Mammary epithelial cell (primary cell): ENCODE results near the gene TMEM135.

Experiments
- CTCF ChIP-seq, 2 donors: IDR thresholded peaks in 1 of 2; conservative IDR thresholded peaks in 1 of 2; 2 replicates each; pipeline ENCODE4 v1.5.1; 2011 to 2012; ENCODE audit warnings: inconsistent platforms in 2 of 2, low read length in 2 of 2, mild to moderate bottlenecking in 2 of 2, control low read depth in 1 of 2, low read depth in 1 of 2; ENCODE audit not compliant: insufficient read depth in 1 of 2; ENCODE audit errors: extremely low read depth in 1 of 2
- EZH2 ChIP-seq: IDR thresholded peaks from 2 replicates; pipeline ENCODE4 v1.6.1; 2012; ENCODE audit warnings: low read length, inconsistent platforms, borderline replicate concordance

DNA sequence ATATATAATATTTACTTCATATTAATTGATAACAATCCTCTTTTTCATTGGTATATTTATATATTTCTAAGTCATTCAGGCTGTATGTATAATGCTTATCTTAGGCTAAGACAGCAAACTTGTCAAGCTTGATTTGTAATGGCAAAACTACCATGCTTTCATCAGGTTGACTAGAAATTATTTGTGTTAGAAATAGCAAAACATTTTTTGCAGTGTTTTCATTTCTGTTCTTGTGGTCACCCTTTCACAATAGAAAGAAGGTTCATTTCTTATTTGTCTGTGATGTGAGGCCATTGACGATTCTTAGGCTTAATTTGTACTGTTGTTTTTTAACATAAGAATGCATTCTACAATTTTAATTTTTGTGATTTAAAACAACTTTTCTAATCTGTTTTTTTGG, 197.6 kb downstream of the TMEM135 start:
- TF ChIP-seq CTCF (conservative IDR thresholded peaks at IDR 0.05 in 1 of 2, IDR thresholded peaks at IDR 0.05 in 1 of 2; ENCODE audit: extremely low read depth in 1 of 2, insufficient read depth in 1 of 2, low read depth in 1 of 2, low read length in 2 of 2), result no peak
- no peak for TF ChIP-seq EZH2
